Femur (tissue), 1 donor: ENCODE measurements around the gene BEND7.
"Not testable (repeated sequence)": the region's sequence is repeated elsewhere in the genome, so short reads cannot be mapped to it uniquely, and the experiment has no call there.

ENCODE experiments used
- DNase-seq: peaks from one replicate; pipeline ENCODE4 v3.0.0-alpha.2; 2017

The BEND7 gene

DNA sequence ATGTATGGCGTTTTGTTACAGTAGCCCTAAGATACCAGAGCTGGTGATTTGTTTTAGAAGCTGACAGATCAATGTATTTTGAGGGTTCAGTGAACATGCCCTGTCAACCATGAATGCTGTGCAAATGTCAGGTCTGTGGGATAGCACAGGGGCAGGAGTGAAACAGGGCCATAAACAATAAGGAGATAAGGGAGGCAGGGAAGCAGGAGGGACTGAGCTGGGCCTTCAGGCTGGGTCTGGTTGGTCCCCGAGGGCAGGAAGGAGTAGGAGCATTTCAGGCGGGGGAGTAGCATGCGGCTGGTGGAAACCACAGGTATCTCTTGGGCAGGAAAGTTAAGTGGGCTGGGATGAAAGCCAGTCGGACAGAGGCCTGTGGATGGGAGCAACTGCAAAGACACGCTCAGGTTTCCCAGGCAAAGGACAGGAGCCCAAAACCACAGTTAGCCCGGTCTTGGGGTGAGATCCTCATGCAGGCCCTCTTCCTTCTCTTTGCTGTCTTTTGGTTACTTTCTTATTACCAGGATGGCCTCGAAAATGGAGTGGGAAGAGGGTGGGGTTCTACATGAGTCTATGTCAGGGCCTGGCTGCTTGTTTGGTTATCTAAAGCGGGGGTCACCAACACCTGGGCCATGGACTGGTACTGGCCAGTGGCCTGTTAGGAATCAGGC is 111.2 kb downstream of the BEND7 start:
- DNase-seq, result peak; percentile 43

DNA sequence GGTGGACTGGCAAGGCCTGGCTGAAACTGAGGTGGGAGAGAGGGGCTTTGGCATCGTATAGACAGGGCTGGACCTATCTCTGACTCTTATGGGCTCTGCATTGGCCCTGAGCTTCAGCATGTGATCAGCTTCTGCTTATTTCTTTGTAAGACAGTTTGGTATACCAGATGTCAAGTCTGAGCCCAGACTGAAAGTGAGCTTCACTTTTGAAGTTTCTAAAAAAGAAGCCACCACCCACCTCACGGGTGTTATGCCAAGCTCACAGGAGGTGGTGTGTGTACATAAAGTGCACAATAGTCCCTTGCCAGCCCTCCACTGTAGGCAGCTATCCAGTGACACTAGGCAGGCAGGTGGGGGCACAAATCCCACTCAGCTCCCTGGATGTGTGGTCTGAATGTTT is 112.1 kb downstream of the BEND7 start:
- DNase-seq, result no peak

DNA sequence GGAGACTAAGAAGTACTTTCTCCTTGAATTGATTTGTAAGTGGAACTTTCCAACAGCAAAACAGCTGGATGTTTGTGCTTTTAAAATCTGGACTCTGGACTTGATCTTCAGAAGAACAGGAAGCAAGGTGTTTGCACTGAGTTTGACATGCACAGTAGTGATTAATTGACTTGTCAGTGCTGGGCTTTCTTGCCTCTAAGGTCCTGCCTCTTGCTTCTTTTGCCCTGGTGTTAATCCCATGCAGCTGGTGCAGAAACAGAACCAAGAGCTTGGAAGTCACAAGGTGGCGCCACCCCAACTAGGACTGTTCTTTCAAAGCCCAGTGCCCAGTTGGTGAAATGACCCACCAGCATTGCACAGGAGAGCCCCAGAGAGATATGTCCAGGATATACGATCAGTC is 114.0 kb downstream of the BEND7 start:
- DNase-seq, result no peak

GRCh38 chr10:13414137-13414536 is 114.7 kb downstream of the BEND7 start:
- DNase-seq, result no peak

DNA sequence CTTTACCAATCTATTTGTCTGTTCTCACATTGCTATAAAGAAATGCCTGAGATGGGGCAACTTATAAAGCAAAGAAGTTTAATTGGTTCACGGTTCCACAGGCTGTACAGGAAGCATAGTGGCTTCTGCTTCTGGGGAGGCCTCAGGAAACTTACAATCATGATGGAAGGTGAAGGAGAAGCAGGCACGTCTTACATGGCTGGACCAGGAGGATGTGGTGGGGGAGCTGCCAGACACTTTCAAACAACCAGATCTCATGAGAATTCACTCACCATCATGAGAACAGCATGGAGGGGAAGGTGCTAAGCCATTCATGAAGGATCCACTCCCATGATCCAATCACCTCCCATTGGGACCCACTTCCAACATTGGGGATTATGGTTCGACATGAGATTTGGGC is 115.9 kb downstream of the BEND7 start:
- no peak for DNase-seq

DNA sequence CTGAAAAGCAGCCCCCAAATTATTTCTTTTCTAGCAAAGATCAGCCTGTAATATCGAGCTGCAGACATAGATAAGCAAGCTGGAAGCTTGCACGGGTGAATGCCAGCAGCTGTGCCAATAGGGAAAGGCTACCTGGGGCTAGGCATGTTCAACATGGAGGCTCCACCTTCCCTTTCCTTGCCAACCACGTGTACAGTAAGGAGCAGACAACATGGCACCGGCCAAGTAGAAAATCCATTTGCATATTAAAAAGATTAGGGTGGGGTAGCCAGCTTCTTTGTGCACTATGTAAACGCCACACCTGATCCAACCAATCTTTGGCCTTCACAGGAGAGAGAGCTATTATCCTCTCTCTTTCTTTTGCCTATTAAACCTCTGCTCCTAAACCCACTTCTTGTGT is 124.0 kb downstream of the BEND7 start:
- DNase-seq, result no peak

GRCh38 chr10:13404305-13404759 is 124.5 kb downstream of the BEND7 start:
- DNase-seq, result no peak

DNA sequence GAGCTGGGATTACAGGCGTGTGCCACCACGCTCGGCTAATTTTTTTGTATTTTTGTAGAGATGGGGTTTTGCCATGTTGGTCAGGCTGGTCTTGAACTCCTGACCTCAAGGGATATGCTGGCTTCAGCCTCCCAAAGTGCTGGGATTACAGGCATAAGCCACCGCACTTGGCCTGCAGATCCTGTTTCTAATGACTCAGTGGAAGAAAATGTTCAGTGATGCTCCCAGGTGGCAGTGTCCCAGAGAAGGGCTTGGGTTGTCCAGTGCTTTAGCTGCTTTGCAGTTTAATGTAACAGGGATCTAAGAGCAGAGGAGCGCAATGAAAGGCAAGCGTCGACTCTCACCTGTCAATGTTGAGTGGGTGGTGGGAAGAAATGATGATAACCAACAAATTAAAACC is 125.4 kb downstream of the BEND7 start:
- not testable (repeated sequence) for DNase-seq

- no peak for DNase-seq
Measured at GRCh38 chr10:13402021-13402420, 126.8 kb downstream of the BEND7 start.

DNA sequence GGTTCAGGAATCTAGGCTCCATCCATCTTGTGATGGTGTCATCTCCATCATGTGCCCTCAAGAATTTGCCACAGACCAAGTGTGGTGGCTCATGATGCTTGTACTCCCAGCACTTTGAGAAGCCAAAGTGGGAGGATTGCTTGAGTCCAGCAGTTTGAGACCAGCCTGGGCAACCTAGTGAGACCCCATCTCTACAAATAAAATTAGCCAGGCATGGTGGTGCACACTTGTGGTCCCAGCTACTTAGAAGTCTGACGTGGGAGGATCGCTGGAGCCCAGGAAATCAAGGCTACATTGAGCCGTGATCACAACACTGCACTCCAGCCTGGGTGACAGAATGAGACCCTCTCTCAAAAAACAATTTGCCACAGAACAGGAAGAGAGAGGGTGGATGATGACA is 127.7 kb downstream of the BEND7 start:
- DNase-seq, result no peak

GRCh38 chr10:13400196-13400965 is 128.4 kb downstream of the BEND7 start:
- DNase-seq, result no peak

GRCh38 chr10:13399752-13400151 is 129.1 kb downstream of the BEND7 start:
- no peak for DNase-seq

DNA sequence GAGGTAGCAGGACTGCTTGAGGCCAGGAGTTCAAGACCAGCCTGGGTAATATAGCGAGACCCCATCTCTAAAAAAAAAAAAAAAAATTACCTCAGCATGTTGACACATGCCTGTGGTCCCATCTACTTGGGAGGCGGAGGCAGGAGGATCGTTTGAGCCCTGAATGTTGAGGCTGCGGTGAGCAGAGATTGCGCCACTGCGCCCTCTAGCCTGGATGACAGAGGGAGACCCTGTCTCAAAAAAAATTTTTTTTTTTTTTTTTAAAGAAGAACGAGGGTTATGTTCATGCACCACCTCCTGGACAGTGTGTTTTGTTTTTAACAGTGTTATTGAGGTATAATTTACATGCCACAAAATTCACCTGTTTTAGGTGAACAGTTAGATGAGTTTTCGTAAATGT is 129.6 kb downstream of the BEND7 start:
- DNase-seq, result no peak

DNA sequence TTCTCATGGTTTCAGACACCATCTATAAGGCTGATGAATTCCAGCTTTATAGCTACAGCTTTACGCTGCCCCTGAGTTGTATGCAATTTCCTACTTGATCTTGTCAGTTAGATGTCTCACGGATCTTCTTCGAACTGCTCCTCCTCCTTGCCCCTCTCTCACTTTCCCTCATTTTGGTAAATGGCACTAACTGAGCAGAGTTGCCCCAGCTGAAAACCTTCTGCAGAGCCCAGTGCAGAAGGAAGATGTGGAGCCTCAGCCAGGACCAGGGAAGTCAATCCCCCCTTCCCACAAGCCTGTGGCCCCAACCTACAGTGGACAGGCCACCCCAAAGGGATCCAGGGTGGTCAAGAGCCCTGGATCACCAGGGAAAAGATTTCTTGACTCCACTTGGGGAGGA is 131.8 kb downstream of the BEND7 start:
- DNase-seq, result no peak

- no peak for DNase-seq
Measured at GRCh38 chr10:13396369-13396768, 132.4 kb downstream of the BEND7 start.

GRCh38 chr10:13395540-13395939 is 133.3 kb downstream of the BEND7 start:
- no peak for DNase-seq

DNA sequence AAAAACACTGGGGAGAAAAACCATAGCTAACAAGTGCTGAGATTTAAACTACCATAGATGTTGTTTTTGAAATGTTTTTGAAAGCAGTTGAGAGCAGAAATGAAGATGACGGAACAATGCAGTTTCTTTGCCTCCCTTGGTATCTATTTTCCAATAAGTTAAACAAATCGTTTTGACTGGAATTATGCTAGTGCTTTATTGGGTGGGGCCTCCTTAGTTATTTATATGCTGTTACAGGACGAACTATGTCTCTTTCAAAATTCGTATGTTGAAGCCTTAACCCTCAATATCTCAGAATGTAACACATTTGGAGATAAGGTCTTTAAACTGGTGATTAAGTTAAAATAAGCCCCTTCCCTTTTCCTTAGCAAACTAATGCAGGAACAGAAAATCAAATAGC is 135.2 kb downstream of the BEND7 start:
- no peak for DNase-seq

DNA sequence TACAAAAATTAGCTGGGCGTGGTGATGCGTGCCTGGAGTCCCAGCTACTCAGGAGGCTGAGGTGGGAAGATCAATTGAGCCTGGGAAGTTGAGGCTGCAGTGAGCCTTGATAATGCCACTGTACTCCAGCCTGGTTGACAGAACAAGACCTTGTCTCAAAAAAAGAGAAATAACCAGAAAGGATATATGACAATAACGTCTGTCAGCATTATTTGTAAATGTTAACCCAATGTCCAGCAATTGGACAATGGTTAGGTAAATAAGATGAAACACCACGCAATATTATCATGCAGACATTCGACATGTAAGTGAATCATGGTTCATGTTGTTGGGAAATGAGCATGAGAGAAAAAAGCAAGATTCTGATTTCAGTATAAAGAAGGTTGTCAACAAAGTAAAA is 136.1 kb downstream of the BEND7 start:
- DNase-seq, result no peak
